Activated CD4-positive, alpha-beta T cell treated with anti-CD3 and anti-CD28 coated beads, Interleukin-2, amount 50 U/mL, for 1 hour (primary cell): ENCODE data around the gene SURF2.
"Not testable (repeated sequence)": the region's sequence is repeated elsewhere in the genome, so short reads cannot be mapped to it uniquely, and the experiment has no call there.

Experiments
- DNase-seq: peaks from one replicate; pipeline ENCODE4 v3.0.0-alpha.2; 2020

SURF2 gene

GRCh38 chr9:133378408-133378962 is 22.1 kb downstream of the SURF2 start:
- no peak for DNase-seq

- DNase-seq: no peak
Observed at GRCh38 chr9:133379153-133380086, 23.1 kb downstream of the SURF2 start.

- DNase-seq: no peak
Observed at GRCh38 chr9:133380734-133381133, 24.4 kb downstream of the SURF2 start.

GRCh38 chr9:133382507-133383141 is 26.3 kb downstream of the SURF2 start:
- no peak for DNase-seq

GRCh38 chr9:133383438-133383837 is 27.1 kb downstream of the SURF2 start:
- DNase-seq: no peak

- DNase-seq: no peak
Observed at GRCh38 chr9:133384736-133385321, 28.5 kb downstream of the SURF2 start.

GRCh38 chr9:133385452-133385851 is 29.1 kb downstream of the SURF2 start:
- no peak for DNase-seq

- no peak for DNase-seq
Observed at GRCh38 chr9:133386338-133386737, 30.0 kb downstream of the SURF2 start.

- no peak for DNase-seq
Observed at GRCh38 chr9:133387680-133388079, 31.3 kb downstream of the SURF2 start.

- no peak for DNase-seq
Observed at GRCh38 chr9:133389025-133389557, 32.7 kb downstream of the SURF2 start.

- DNase-seq: no peak
Observed at GRCh38 chr9:133389562-133389961, 33.2 kb downstream of the SURF2 start.

- no peak for DNase-seq
Observed at GRCh38 chr9:133390713-133391112, 34.4 kb downstream of the SURF2 start.

- not testable (repeated sequence) for DNase-seq
Observed at GRCh38 chr9:133391449-133391848, 35.1 kb downstream of the SURF2 start.

GRCh38 chr9:133392308-133392707 is 36.0 kb downstream of the SURF2 start:
- DNase-seq: not testable (repeated sequence)

- DNase-seq: no peak
Observed at GRCh38 chr9:133393399-133393798, 37.0 kb downstream of the SURF2 start.

- DNase-seq: no peak
Observed at GRCh38 chr9:133394687-133395271, 38.4 kb downstream of the SURF2 start.

- DNase-seq: no peak
Observed at GRCh38 chr9:133396952-133397351, 40.6 kb downstream of the SURF2 start.

- DNase-seq: no peak
Observed at GRCh38 chr9:133397370-133397769, 41.0 kb downstream of the SURF2 start.

- no peak for DNase-seq
Observed at GRCh38 chr9:133397895-133398294, 41.5 kb downstream of the SURF2 start.

GRCh38 chr9:133400292-133400691 is 43.9 kb downstream of the SURF2 start:
- DNase-seq: no peak

- no peak for DNase-seq
Observed at GRCh38 chr9:133401588-133401987, 45.2 kb downstream of the SURF2 start.

- no peak for DNase-seq
Observed at GRCh38 chr9:133402689-133403088, 46.3 kb downstream of the SURF2 start.
